AG08395 (cell line): ENCODE data around the gene AMOTL1.
A peak's percentile ranks its signal among the peaks of the same experiment; 100 is the strongest.
"Not testable (repeated sequence)": the region's sequence is repeated elsewhere in the genome, so short reads cannot be mapped to it uniquely, and the experiment has no call there.

ENCODE experiments used
- DNase-seq: peaks from one replicate; pipeline ENCODE4 v3.0.0; 2012; ENCODE audit warnings: mixed read lengths, low spot score

The AMOTL1 gene

GRCh38 chr11:94793002-94793401, 24.8 kb downstream of the AMOTL1 start:
- DNase-seq: peak; percentile 33

- DNase-seq: no peak
Observed at GRCh38 chr11:94793822-94794221, 25.7 kb downstream of the AMOTL1 start.

- peak; percentile 89 for DNase-seq
Observed at GRCh38 chr11:94794287-94795168, 26.4 kb downstream of the AMOTL1 start.

GRCh38 chr11:94795476-94796189, 27.5 kb downstream of the AMOTL1 start:
- DNase-seq: no peak

GRCh38 chr11:94796190-94796580, 28.0 kb downstream of the AMOTL1 start:
- no peak for DNase-seq

GRCh38 chr11:94796863-94797262, 28.7 kb downstream of the AMOTL1 start:
- no peak for DNase-seq

GRCh38 chr11:94799726-94800125, 31.6 kb downstream of the AMOTL1 start:
- DNase-seq: no peak

GRCh38 chr11:94800414-94800813, 32.3 kb downstream of the AMOTL1 start:
- peak; percentile 80 for DNase-seq

GRCh38 chr11:94801866-94802460, 33.8 kb downstream of the AMOTL1 start:
- DNase-seq: no peak

GRCh38 chr11:94802501-94802900, 34.3 kb downstream of the AMOTL1 start:
- DNase-seq: no peak

- DNase-seq: no peak
Observed at GRCh38 chr11:94803491-94803890, 35.3 kb downstream of the AMOTL1 start.

- DNase-seq: no peak
Observed at GRCh38 chr11:94804874-94805273, 36.7 kb downstream of the AMOTL1 start.

- no peak for DNase-seq
Observed at GRCh38 chr11:94806014-94806413, 37.9 kb downstream of the AMOTL1 start.

- DNase-seq: peak; percentile 34
Observed at GRCh38 chr11:94806419-94806818, 38.3 kb downstream of the AMOTL1 start.

GRCh38 chr11:94809251-94809650, 41.1 kb downstream of the AMOTL1 start:
- peak; percentile 43 for DNase-seq

GRCh38 chr11:94812724-94813720, 44.9 kb downstream of the AMOTL1 start:
- not testable (repeated sequence) for DNase-seq

- DNase-seq: no peak
Observed at GRCh38 chr11:94814272-94814976, 46.3 kb downstream of the AMOTL1 start.

GRCh38 chr11:94815705-94816344, 47.7 kb downstream of the AMOTL1 start:
- no peak for DNase-seq

- DNase-seq: no peak
Observed at GRCh38 chr11:94820480-94820879, 52.3 kb downstream of the AMOTL1 start.

GRCh38 chr11:94821439-94821838, 53.3 kb downstream of the AMOTL1 start:
- no peak for DNase-seq
